ENCODE results near the gene C1orf115.
"Not testable (repeated sequence)": the region's sequence is repeated elsewhere in the genome, so short reads cannot be mapped to it uniquely, and the experiment has no call there.

The C1orf115 gene

GRCh38 chr1:220690140-220691052 is at the start of gene C1orf115:
TSS of gene C1orf115 (plus strand) at chr1:220690363. CDS start at chr1:220690403, 40 bp downstream.
- DNase-seq (ENCODE audit: low read depth in 3 of 3) = peak; percentile 42 to 76 (median 54)

GRCh38 chr1:220642285-220642684 is 47.9 kb upstream of the C1orf115 start:
- DNase-seq (ENCODE audit: low read depth in 3 of 3) = no peak

- no peak for DNase-seq (ENCODE audit: low read depth in 3 of 3)
These were observed 37.2 kb upstream of the C1orf115 start for GRCh38 chr1:220652995-220653394.

- DNase-seq (ENCODE audit: low read depth in 3 of 3) = no peak
These were observed 34.7 kb upstream of the C1orf115 start for GRCh38 chr1:220655509-220655908.

GRCh38 chr1:220655961-220656740 is 34.0 kb upstream of the C1orf115 start:
- no peak for DNase-seq (ENCODE audit: low read depth in 3 of 3)

- DNase-seq (ENCODE audit: low read depth in 3 of 3) = no peak
These were observed 23.8 kb upstream of the C1orf115 start for GRCh38 chr1:220666349-220666748.

- DNase-seq (ENCODE audit: low read depth in 3 of 3) = no peak
These were observed 21.2 kb upstream of the C1orf115 start for GRCh38 chr1:220669005-220669404.

- no peak for DNase-seq (ENCODE audit: low read depth in 3 of 3)
These were observed 19.8 kb upstream of the C1orf115 start for GRCh38 chr1:220670365-220670764.

GRCh38 chr1:220673921-220674320 is 16.2 kb upstream of the C1orf115 start:
- no peak for DNase-seq (ENCODE audit: low read depth in 3 of 3)

- no peak for DNase-seq (ENCODE audit: low read depth in 3 of 3)
These were observed 12.9 kb upstream of the C1orf115 start for GRCh38 chr1:220677251-220677650.

GRCh38 chr1:220680085-220680687 is 10.0 kb upstream of the C1orf115 start:
- no peak for DNase-seq (ENCODE audit: low read depth in 3 of 3)

- no peak for DNase-seq (ENCODE audit: low read depth in 3 of 3)
These were observed 8.8 kb upstream of the C1orf115 start for GRCh38 chr1:220681220-220681880.

- no peak for DNase-seq (ENCODE audit: low read depth in 3 of 3)
These were observed 7.1 kb upstream of the C1orf115 start for GRCh38 chr1:220682901-220683576.

GRCh38 chr1:220683716-220684115 is 6.4 kb upstream of the C1orf115 start:
- not testable (repeated sequence) for DNase-seq (ENCODE audit: low read depth in 3 of 3)

GRCh38 chr1:220684890-220685289 is 5.3 kb upstream of the C1orf115 start:
- no peak for DNase-seq (ENCODE audit: low read depth in 3 of 3)

GRCh38 chr1:220685879-220686278 is 4.3 kb upstream of the C1orf115 start:
- DNase-seq (ENCODE audit: low read depth in 3 of 3) = no peak

GRCh38 chr1:220687809-220688208 is 2.4 kb upstream of the C1orf115 start:
- DNase-seq (ENCODE audit: low read depth in 3 of 3) = no peak

- no peak for DNase-seq (ENCODE audit: low read depth in 3 of 3)
These were observed 497 bp upstream of the C1orf115 start for GRCh38 chr1:220689666-220690065.

GRCh38 chr1:220691053-220691684 is 1.0 kb downstream of the C1orf115 start:
- no peak for DNase-seq (ENCODE audit: low read depth in 3 of 3)

- no peak for DNase-seq (ENCODE audit: low read depth in 3 of 3)
These were observed 2.5 kb downstream of the C1orf115 start for GRCh38 chr1:220692436-220693228.

Measured in stimulated activated CD4-positive, alpha-beta T cell treated with anti-CD3 and anti-CD28 coated beads, TNF-alpha, amount 100 ng/mL, for 24 hours (primary cell).